Ramos (cell line): ENCODE measurements around the gene SAMD4B.
"Not testable (repeated sequence)": the region's sequence is repeated elsewhere in the genome, so short reads cannot be mapped to it uniquely, and the experiment has no call there.

Experiments used
- in situ Hi-C: fragments of 300-500 bp; cut with MboI; formaldehyde crosslinking; loops from one replicate; pipeline ENCODE4 v1.14.3; 2022; ENCODE audit warnings: low sequenced_read_pairs; ENCODE audit not compliant: unreplicated experiment

The SAMD4B gene

DNA sequence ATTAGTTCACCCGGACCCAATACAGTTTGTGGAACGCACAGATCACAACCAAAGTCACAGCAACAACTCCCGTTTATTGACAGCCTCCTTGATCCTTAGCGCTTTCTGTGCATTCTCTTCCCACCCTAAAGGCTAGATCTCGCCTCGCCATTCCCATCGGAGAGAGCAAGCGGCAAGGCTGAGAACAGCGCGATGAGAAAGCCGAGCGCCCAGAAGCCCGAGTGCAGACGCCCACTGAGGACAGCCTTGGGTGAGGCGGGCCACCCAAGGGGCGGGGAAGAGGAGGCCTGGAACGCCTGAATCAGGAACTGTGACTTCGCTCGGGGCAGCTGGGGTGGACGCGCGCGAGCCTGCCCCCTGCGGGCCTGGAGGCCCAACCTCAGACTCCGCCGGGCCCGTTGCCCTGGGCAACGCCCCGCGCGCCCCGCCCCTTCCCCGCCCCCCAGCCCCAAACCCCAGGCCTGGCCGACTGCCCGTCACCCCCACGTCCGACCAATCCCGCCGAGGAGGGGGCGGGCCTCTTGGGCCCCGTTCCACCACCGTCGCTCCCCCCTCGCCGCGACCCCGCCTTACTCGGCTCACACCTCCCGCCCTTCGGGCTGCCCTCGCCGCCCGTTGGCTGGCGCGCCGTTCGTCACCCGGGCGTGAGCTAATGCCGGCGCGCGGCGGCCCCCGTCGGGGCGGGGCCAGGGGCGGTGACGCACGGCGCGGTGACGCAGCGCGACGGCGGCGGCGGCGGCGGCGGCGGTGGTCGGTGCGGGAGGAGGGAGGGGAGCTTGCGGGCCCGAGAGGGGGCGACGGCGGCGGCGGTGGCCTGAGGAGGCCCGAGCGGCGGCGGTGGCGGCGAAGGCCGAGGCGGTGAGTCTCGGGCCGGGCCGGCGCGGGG, at the start of gene SAMD4B:
TSS of gene SAMD4B (plus strand) at position 703 of the 886 bp plus-strand sequence. CDS start 14,473 bp downstream, outside the sequence.
- in situ Hi-C loops: no loop called here

DNA sequence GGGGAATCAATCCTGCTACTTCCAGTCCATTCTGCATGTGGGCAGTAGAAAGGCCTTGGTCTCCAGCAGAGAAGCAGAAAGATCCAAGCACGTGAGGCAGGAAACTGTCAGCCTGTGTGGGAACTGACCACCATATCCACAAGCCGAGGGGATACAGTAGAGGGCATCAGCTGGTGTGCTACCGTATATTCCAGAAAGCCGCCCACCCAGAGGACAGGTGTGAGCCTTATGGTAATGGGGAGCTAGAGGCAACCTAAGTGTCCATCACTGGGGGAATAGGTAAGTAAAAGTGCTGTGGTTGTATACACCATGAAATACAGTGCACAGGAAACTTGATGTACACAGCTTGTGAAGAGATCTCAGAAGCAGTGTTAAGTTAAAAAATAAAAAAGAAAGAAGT, 48.8 kb upstream of the SAMD4B start:
- in situ Hi-C loops: no loop called here

GRCh38 chr19:39296055-39296645, 46.1 kb upstream of the SAMD4B start, which contains the start of gene IFNL1:
Gene IFNL1, plus strand, starts transcription at chr19:39296407. Its CDS starts 15 bp downstream, at chr19:39296422.
- in situ Hi-C loops: no loop called here

DNA sequence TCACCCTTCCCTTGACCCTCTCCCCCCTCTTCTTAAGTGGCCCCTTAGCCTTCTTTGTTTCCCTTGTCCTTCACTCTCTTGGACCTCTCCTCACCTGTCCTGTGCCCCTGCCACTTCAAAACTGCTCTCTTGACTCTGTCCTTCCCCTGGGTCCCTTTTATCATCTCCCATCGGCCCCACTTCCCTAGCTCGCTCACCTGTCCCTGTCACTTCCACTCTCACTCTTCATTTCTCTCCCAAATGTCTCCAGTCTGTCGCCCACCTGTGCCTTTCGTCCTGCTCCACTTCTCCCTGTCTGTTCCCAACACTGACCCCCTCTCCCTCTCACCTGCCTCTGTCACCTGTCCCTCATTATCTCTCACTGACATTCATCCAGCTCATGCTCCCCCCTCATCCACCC, 45.3 kb upstream of the SAMD4B start:
- in situ Hi-C loops: no loop called here

- in situ Hi-C loops: no loop called here
Observed at GRCh38 chr19:39297931-39298634, 44.1 kb upstream of the SAMD4B start.

- in situ Hi-C loops: no loop called here
Observed at GRCh38 chr19:39299404-39299803, 42.8 kb upstream of the SAMD4B start.

GRCh38 chr19:39299832-39300231, 42.4 kb upstream of the SAMD4B start:
- in situ Hi-C loops: no loop called here

DNA sequence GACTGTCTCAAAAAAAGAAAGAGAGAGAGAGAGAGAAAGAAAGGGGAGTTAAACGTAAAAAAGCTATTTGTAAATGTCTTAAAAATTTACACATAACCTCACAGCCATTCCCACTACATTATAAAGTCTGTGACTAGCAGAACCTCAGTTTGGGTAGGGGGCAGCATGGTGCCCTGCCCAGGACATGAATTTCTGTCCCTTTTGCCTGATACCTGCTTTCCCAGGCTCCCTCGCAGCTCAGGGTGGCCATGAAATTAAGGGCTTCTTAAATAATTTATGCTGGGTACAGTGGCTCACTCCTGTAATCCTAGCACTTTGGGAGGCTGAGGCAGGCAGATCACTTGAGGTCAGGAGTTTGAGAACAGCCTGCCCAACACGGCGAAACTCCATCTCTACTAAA, 41.2 kb upstream of the SAMD4B start:
- in situ Hi-C loops: no loop called here

DNA sequence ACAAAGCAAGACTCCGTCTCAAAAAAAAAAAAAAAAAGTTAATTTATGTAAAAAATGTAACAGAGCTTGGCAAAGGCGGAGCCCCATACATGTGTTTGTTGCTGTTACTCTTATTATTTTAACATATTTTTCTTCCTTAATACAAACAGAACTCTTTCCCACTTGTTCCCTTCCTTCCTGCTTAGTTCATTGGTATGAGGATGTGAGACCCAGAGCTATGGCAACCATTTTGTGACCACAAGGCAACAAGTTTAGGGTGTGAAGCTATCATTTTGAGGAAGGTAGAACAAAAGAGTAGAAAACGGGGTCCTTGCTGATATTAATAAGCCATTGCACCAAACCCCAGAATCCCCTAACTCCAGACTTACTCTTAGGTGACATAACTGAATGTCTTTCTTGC, 40.7 kb upstream of the SAMD4B start:
- in situ Hi-C loops: no loop called here

DNA sequence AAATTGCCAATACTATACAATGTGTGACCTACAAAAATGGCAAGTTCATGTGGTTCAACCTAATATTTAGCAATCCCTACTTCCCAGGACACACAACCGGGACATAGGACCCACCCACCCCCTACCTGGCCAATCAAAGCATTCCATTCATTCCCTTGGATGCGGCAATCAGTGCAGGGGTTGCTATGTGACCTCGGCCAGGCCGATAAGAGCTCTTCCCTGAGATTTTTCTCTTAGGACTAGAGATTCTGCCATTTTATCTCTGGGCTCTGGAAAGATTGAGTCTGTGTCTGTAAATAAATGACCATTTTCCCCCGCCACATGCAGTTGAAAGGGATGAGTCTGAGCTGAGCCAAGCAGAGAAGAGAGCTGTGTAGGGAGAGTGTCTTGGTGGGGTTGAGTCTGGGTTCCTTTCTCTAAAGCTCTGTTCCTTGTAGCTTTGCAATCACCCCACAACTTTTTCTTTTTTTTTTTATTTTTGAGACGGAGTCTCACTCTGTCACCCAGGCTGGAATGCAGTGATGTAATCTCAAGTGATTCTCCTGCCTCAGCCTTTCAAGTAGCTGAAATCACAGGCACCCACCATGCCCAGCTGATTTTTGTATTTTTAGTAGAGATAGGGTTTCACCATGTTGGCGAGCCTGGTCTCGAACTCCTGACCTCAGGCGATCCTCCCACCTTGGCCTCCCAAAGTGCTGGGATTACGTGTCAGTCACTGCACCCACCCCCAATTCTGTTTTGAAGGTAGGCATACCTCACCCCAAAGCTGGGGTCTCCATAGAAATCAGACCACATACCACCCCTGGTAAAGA, 38.6 kb upstream of the SAMD4B start:
- in situ Hi-C loops: no loop called here

GRCh38 chr19:39304185-39304513, 38.1 kb upstream of the SAMD4B start:
- in situ Hi-C loops: no loop called here

DNA sequence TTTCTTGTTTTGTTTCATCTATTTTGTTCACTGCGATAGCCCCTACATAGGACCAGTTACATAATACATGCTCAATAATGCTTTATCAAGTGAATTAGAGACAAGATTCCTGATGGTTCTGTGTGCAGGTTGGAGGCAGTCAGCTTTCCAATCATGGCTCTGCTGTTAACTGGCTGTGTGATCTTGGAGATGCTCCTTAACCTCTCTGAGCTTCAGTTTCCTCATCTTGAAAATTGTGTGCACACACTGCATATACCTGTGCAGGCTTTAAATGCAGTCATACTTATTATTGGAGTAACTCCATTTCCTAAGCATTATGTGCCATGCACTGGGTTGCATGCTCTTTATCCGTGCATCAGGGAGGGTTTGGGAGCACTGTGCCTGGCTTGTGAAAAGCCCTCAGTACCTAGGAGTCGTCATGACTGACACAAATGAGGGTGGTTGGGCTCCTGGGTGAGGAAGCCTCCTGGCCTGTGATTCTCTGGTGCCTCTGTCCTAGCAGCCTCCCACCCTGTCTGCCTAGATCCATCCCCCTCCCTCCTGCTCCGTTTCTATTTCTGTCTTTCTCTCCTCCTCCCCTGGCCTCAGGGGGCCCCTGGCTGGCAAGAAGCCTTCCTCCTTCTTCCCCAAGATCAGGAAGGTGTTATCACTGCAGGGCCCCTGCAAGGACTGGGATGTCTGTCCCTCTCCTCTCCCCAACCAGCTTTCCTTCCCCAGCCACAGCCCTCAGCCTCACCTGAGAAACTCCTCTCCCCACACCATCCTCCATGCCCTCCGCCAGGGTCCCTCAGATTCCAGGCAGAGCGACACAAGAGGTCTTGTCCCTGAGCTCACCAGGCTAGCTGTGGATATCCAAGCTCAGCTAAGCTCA, 37.3 kb upstream of the SAMD4B start:
- in situ Hi-C loops: no loop called here

DNA sequence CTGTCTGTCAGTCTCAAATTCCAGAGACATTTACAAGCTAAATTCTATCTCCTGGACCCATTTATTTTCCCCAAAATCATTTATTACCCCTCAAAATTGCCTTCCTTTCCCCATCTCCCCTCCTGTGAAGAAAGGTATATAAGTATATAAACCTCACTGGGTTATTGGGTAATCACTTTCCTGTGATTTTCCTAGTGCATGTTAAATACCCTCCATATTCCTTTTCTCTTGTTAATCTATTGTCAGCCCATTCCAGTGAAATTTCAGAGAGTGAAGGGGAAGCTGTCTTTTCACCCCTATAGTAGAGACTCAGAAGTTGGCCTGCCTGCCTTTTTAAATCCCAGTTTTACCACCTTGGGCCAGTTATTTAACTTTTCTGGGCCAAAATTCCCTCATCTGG, 36.1 kb upstream of the SAMD4B start:
- in situ Hi-C loops: no loop called here

DNA sequence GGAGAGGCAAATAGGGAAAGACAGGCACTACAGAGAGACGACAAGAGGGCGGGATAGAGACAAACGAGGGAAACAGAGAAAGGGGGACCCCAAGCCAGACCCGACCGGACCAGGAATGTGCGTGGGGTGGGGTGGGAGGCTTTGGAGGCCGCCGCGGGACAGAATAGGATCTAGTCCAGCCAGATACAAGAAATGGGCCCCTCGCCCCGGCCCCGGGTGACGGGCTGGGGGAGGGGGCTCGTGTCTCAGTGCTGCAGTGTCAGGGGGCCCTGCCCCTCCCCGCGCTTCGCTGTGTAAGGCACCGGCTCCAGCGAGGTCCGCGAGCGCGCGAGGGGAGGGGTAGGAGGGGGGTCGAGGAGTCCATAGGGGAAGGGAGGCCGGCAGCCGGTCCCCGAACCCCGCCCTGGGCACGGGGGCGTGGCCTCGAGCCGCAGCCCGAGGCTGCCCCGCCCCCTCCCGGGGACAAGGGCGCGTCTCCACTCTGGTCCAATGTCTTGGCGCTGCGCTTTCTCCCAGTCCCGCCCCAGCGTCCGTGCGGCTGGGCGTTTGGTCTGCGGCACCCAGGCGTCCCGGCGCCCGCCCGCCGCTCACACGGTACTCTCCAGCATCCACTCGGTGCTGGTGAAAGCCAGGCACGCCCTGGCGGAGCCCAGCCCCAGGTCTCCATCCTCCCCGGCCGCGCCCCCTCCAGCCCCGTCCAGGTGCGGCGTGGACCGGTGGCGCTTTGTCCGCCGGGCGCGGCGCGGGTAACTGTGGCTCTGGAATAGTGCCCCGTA, 35.0 kb upstream of the SAMD4B start:
- in situ Hi-C loops: no loop called here

GRCh38 chr19:39307822-39308530, 34.2 kb upstream of the SAMD4B start:
- in situ Hi-C loops: no loop called here

DNA sequence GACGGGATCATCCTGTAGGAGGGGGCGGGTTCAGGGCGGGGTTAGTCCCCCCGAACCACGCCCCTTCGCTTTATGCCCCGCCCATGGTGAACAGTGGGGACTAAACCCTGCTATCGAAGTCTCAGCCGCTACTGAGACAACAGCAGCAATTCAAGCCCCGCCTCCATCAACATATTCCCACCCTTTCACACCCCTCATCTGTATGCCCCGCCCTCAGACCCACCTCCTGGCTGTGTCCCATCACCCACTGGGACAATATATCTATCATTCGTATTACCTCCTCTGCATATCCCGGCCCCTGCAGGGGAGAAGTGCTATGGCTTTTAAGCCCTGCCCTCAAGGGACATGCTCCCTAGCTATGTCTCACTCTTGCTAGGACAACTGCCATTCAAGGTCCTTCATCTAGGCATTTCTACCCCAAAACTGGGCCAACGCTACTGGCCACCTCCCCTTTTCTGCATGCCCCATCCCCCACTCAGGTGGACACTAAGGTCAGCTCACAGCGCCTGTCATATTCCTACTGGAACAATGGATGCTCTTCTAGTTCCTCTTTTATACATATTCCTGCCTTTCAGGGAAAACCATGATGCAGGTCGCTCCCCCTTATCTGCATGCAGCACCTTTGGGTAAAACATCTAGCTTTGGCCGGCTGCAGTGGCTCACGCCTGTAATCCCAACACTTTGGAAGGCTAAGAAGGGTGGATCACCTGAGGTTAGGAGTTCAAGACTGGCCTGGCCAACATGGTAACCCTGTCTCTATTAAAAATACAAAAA, 33.5 kb upstream of the SAMD4B start:
- in situ Hi-C loops: no loop called here

GRCh38 chr19:39309305-39309670, 32.9 kb upstream of the SAMD4B start:
- in situ Hi-C loops: not testable (repeated sequence)
